Right atrium auricular region (tissue), 2 donors: ENCODE data around the gene TUBGCP6. TPM values are rescaled to one million over a fixed set of nuclear protein-coding genes. Genes with fewer than 3 reads are reported as not detected.

ENCODE experiments used
- DNase-seq: peaks from one replicate; pipeline ENCODE4 v3.0.0-alpha.2; 2019; ENCODE audit warnings: low spot score
- H3K27ac ChIP-seq, 2 donors: fragments of 200-600 bp; sonication (generic); 1 replicate in 1 of 2; 2 replicates in 1 of 2; pipeline ENCODE4 v1.5.1; 2016 to 2019
- H3K27me3 ChIP-seq, 2 donors: fragments of 200-600 bp; sonication (generic); one replicate each; pipeline versions ENCODE4 v1.5.1 to v1.6.0; 2017 to 2019
- H3K36me3 ChIP-seq: fragments of 200-600 bp; sonication (generic); one replicate; pipeline ENCODE4 v1.5.1; 2016
- H3K4me1 ChIP-seq, 2 donors: fragments of 200-600 bp; sonication (generic); one replicate each; pipeline versions ENCODE4 v1.5.1 to v1.6.0; 2017 to 2019
- H3K4me3 ChIP-seq, 2 donors: fragments of 200-600 bp; sonication (generic); 1 replicate in 1 of 2; 2 replicates in 1 of 2; pipeline ENCODE4 v1.5.1; 2017 to 2019; ENCODE audit warnings: mild to moderate bottlenecking in 1 of 2, moderate library complexity in 1 of 2
- H3K9me3 ChIP-seq, 2 donors: fragments of 200-600 bp; sonication (generic); one replicate each; pipeline ENCODE4 v1.5.1; 2019
- total RNA-seq, 2 donors: library from RNA; depleted of rRNA; stranded (reverse); fragments of >200 nt; gene quantifications; one replicate each; pipeline ENCODE4 v1.1.0, GENCODE V29; 2016
- TF ChIP-seq, protein P1 (sequence below), 2 donors: fragments of 200-600 bp; sonication (generic); IDR thresholded peaks; one replicate each; pipeline ENCODE4 v1.5.1; 2019; ENCODE audit warnings: antibody characterized with exemption in 2 of 2

TUBGCP6 gene
- total RNA-seq, 2 donors from 2014 or later = 19.5 to 22.1 TPM

DNA sequence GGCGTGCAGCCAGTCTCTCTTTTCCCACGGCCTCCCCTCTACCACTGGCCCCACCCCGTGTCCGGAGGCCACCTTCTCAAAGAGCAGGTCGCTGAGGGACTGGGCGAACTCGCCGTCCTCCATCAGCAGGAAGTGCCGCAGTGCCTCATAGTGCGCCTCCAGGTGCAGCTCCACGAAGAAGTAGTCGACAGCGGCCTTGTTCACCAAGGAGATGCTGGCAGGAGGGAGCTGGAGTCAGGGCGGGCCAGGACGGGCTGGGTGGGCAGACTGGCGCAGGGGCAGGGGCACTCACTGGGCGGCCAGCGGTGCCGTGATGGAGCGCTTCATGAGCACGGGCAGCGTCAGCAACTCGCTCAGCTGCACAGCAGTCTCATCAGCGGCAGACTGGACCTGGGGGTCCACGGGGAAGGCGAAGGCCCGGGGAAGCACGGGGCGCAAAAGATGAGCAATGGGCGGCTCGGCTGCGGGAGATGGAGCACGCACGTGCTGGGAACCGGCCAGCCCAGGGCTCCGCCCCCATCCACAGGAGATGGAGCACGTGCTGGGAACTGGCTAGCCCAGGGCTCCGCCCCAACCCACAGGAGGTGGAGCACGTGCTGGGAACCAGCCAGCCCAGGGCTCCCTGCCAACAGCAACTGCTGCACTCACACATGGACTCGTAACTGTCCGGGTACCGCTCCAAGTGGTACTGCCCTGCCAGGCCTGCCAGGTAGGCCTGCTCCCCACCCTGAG lies 25.7 kb downstream of the TUBGCP6 start:
- DNase-seq = peak; percentile 80
- Histone ChIP-seq H3K27me3 (no peaks in the 10 kb centered on the region), H3K9me3 (no peaks in the 10 kb centered on the region), H3K4me1 (peaks cover 0 to 4% of the 10 kb centered on the region in 2 donors), H3K27ac (no peak overlapping the region), H3K4me3 (no peak overlapping the region), H3K36me3 (peaks cover 88% of the 10 kb centered on the region)
- TF ChIP-seq, protein P1, sequence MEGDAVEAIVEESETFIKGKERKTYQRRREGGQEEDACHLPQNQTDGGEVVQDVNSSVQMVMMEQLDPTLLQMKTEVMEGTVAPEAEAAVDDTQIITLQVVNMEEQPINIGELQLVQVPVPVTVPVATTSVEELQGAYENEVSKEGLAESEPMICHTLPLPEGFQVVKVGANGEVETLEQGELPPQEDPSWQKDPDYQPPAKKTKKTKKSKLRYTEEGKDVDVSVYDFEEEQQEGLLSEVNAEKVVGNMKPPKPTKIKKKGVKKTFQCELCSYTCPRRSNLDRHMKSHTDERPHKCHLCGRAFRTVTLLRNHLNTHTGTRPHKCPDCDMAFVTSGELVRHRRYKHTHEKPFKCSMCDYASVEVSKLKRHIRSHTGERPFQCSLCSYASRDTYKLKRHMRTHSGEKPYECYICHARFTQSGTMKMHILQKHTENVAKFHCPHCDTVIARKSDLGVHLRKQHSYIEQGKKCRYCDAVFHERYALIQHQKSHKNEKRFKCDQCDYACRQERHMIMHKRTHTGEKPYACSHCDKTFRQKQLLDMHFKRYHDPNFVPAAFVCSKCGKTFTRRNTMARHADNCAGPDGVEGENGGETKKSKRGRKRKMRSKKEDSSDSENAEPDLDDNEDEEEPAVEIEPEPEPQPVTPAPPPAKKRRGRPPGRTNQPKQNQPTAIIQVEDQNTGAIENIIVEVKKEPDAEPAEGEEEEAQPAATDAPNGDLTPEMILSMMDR (IDR thresholded peaks at IDR 0.05) = no peak

DNA sequence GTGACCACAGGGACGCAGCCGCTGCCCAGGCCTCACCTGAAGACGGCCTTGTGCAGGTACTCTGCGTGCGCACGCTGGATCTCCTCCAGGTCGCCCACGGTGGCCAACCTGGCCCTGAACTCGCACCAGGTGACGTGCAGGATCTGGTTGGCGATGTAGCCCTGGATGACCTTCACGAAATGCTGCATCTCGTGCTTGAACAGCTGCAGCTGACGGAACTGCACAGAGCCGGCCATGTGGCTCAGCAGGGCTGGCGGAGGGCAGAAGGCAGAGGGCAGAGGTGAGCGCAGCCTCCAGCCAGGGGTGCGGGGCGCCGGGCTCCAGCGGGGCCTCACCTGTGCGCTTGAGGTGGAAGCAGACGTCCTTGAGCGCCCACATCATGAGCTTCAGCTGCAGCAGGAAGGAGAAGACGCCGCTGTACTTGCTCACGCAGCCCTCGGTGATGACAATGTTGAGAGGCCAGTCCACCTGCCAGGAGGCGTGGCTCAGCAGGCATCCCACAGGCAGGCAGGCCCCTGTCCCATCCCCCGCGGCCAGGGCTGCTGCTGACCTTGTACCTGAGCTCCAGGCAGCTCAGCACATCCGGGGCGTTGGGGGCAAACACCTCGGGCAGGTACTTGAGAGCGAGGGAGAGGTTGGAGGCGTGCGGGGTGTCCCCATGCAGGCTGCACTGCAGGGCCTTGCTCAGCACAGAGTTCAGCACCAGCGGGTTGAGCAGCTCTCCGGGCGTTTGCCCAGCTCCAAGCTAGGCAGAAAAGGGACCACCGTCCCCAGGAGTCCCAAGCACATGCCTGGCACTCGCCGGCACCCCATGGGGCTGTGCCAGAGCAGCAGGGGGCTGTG lies 26.4 kb downstream of the TUBGCP6 start:
- peaks cover 0 to 4% of the 10 kb centered on the region in 2 donors for H3K4me1 ChIP-seq
- H3K36me3 ChIP-seq = peaks cover 86% of the 10 kb centered on the region
- no peak overlapping the region for H3K4me3 ChIP-seq
- DNase-seq = no peak
- no peak overlapping the region for H3K27ac ChIP-seq
- no peaks in the 10 kb centered on the region for H3K9me3 ChIP-seq
- TF ChIP-seq, protein P1 (IDR thresholded peaks at IDR 0.05) = no peak
- no peaks in the 10 kb centered on the region for H3K27me3 ChIP-seq

DNA sequence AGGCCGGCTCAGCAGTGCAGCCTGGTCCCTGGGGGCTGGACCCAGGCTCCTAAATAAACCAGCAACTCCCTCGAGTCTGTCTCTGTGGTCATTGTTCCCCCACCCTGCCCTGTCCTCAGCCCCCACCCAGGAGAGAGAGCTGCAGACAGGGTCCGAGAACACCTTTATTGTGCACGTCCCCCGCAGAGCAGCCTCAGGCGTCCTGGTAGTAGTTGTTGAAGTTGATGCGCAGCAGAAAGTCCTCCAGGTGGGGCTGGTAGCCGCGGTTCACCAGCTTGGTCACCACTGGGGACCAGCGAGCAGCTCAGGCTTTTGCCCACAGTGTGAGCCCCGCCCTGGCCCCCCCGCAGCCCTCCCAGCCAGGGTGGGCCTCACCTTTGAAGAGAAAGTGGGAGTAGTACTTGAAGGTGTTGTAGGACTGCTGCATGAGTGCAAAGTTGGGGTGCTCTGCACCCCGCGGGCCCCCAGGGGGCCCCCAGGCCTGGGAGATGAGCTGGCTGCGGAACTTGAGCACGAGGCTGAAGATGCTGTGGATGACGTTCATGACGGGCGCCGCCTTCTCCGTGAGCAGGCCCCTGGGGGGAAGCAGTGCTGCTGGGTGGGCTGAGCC lies 27.2 kb downstream of the TUBGCP6 start:
- H3K27me3 ChIP-seq = no peaks in the 10 kb centered on the region
- H3K4me1 ChIP-seq = peaks cover 0 to 4% of the 10 kb centered on the region in 2 donors
- no peak overlapping the region for H3K4me3 ChIP-seq
- no peak for DNase-seq
- no peaks in the 10 kb centered on the region for H3K9me3 ChIP-seq
- no peak overlapping the region for H3K27ac ChIP-seq
- peaks cover 86% of the 10 kb centered on the region for H3K36me3 ChIP-seq
- TF ChIP-seq, protein P1 (IDR thresholded peaks at IDR 0.05) = no peak

DNA sequence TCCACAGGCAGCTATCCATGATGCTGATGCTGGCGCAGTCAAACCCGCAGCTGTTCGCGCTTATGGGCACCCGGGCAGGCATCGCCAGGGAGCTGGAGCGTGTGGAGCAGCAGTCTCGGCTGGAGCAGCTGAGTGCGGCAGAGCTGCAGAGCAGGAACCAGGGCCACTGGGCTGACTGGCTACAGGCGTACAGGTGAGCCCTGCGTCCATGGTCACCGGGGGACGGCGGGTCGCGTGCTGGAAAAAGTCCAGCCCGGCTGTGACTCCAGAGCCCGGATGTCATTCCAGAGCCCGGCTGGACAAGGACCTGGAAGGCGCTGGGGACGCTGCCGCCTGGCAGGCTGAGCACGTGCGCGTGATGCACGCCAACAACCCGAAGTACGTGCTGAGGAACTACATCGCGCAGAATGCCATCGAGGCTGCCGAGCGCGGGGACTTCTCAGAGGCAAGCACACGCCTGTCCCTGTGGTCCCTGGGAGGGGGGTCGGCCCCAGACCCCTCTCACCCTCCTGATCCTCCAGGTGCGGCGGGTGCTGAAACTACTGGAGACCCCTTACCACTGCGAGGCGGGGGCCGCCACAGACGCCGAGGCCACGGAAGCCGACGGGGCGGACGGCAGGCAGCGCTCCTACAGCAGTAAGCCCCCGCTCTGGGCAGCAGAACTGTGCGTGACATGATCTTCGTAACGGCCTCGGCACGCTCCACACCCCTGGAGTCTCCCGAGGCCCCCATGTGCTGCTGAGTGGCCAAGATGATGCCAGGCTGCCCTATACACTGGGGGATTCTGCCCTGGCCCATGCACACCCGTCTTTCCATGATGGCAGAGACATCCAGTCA lies 27.9 kb downstream of the TUBGCP6 start:
- DNase-seq = no peak
- no peaks in the 10 kb centered on the region for H3K27me3 ChIP-seq
- H3K4me1 ChIP-seq = peaks cover 0 to 4% of the 10 kb centered on the region in 2 donors
- H3K4me3 ChIP-seq = no peak overlapping the region
- no peaks in the 10 kb centered on the region for H3K9me3 ChIP-seq
- TF ChIP-seq, protein P1 (IDR thresholded peaks at IDR 0.05) = no peak
- H3K27ac ChIP-seq = no peak overlapping the region
- peaks cover 84% of the 10 kb centered on the region for H3K36me3 ChIP-seq

DNA sequence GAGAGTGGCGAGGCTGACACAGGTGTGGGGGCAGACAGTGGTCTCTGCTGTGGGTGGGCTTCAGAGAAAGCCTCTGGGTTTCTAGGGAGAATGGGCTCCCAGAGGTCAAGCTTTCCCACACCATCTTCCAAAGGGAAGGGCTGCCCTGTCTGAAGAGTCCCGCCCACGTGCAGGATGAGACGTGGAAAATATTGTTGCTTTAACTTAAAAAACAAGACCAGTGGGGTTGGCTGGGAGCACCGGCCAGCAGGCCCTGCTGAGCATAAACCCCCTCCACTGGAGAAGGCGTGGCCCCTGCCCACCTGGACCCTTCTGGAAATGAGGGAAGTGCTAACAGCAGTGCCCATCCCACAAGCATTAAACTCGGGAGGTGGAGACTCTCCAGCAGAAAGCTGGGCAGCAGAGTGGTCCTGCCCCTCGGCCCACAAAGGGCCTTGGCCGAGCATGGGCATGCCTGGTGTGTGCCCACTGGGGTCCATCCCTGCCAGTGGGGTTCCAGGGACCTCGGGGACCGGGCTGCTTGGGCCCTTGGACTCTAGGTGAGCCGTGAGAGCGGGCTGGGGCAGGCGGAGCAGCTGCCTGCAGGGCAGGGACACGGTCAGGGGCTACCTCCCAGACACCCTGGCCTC lies 28.7 kb downstream of the TUBGCP6 start:
- no peaks in the 10 kb centered on the region for H3K9me3 ChIP-seq
- DNase-seq = no peak
- H3K4me3 ChIP-seq = no peak overlapping the region
- no peak overlapping the region for H3K27ac ChIP-seq
- TF ChIP-seq, protein P1 (IDR thresholded peaks at IDR 0.05) = no peak
- peaks cover 78% of the 10 kb centered on the region for H3K36me3 ChIP-seq
- peaks cover 0 to 4% of the 10 kb centered on the region in 2 donors for H3K4me1 ChIP-seq
- no peaks in the 10 kb centered on the region for H3K27me3 ChIP-seq
